ENCODE results near the gene CASZ1.

GRCh38 chr1:10823000-10823401 lies 26.6 kb upstream of the CASZ1 start:
- TF ChIP-seq CTCF (IDR thresholded peaks at IDR 0.05) (no peak), POLR2A (IDR thresholded peaks at IDR 0.05) (no peak)

Data from testis (tissue), 2 donors.